ENCODE results near the gene ADCY10. TPM values are rescaled to one million over a fixed set of nuclear protein-coding genes. Genes with fewer than 3 reads are reported as not detected.
A peak's percentile ranks its signal among the peaks of the same experiment; 100 is the strongest.

ADCY10 gene
- total RNA-seq, 1 experiment from 2014 or later = 0.20 TPM

- TF ChIP-seq, protein P1, sequence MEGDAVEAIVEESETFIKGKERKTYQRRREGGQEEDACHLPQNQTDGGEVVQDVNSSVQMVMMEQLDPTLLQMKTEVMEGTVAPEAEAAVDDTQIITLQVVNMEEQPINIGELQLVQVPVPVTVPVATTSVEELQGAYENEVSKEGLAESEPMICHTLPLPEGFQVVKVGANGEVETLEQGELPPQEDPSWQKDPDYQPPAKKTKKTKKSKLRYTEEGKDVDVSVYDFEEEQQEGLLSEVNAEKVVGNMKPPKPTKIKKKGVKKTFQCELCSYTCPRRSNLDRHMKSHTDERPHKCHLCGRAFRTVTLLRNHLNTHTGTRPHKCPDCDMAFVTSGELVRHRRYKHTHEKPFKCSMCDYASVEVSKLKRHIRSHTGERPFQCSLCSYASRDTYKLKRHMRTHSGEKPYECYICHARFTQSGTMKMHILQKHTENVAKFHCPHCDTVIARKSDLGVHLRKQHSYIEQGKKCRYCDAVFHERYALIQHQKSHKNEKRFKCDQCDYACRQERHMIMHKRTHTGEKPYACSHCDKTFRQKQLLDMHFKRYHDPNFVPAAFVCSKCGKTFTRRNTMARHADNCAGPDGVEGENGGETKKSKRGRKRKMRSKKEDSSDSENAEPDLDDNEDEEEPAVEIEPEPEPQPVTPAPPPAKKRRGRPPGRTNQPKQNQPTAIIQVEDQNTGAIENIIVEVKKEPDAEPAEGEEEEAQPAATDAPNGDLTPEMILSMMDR (conservative IDR thresholded peaks at IDR 0.05) = no peak
- Histone ChIP-seq H4K20me1 (ENCODE audit: control insufficient read depth, insufficient read depth, insufficient read length) (no peaks in the 10 kb centered on the region), H4K5ac (ENCODE audit: insufficient read length, low read depth, low read length) (no peak overlapping the region), H3K14ac (ENCODE audit: insufficient read depth, low read length) (no peak overlapping the region), H3K9ac (ENCODE audit: extremely low read depth, insufficient read length, low read length) (no peak overlapping the region), H3K23ac (ENCODE audit: insufficient read length, low read depth, low read length) (no peak overlapping the region), H3K4me1 (ENCODE audit: insufficient read depth, low read length) (no peaks in the 10 kb centered on the region; the same call in 1 of the 2 replicates), H2BK5ac (ENCODE audit: insufficient read length, low read length) (no peak overlapping the region), H4K8ac (replicated peaks; ENCODE audit: insufficient read length, low read depth, low read length) (no peak overlapping the region), H2BK15ac (ENCODE audit: low read depth, low read length) (no peak overlapping the region), H3T11ph (ENCODE audit: low read length) (no peak overlapping the region), H2AFZ (ENCODE audit: low read length) (no peak overlapping the region), H3K27me3 (ENCODE audit: insufficient read depth, low read length) (no peaks in the 10 kb centered on the region), H3K4ac (ENCODE audit: low read depth, low read length) (no peak overlapping the region), H3K27ac (ENCODE audit: insufficient read length, low read depth, low read length) (no peak overlapping the region), H3K4me2 (ENCODE audit: insufficient read depth, insufficient read length, low read length) (no peak overlapping the region), H3K9me3 (ENCODE audit: control insufficient read depth, low read depth, low read length) (peaks cover 7% of the 10 kb centered on the region), H2AK5ac (ENCODE audit: insufficient read length, low read length) (no peak overlapping the region), H2BK12ac (ENCODE audit: insufficient read length, low read depth, low read length) (no peak overlapping the region), H3K79me2 (ENCODE audit: insufficient read depth, low read length) (no peaks in the 10 kb centered on the region), H2BK120ac (ENCODE audit: low read depth, low read length, poor library complexity, severe bottlenecking) (no peak overlapping the region), H3K56ac (ENCODE audit: insufficient read length, low read depth, low read length) (no peak overlapping the region), H3K18ac (ENCODE audit: insufficient read length, low read depth, low read length) (no peak overlapping the region), H2BK20ac (ENCODE audit: low read depth, low read length, poor library complexity, severe bottlenecking) (no peak overlapping the region), H3K23me2 (ENCODE audit: insufficient read length, low read depth, low read length, poor library complexity, severe bottlenecking) (no peaks in the 10 kb centered on the region), H4K91ac (ENCODE audit: insufficient read length, low read depth, low read length) (no peak overlapping the region), H3K79me1 (ENCODE audit: insufficient read depth, low read depth, low read length, poor library complexity, severe bottlenecking) (no peaks in the 10 kb centered on the region)
- peaks cover 0 to 13% (median 6%) of the 10 kb centered on the region in 3 experiments; a peak in 6 of 7 replicates for H3K36me3 Mint-ChIP-seq (ENCODE audit: insufficient read depth in 1 of 3, low read depth in 3 of 3)
- no CpG with 5 or more reads among the region's 4 CpGs for WGBS (ENCODE audit: extremely low coverage, insufficient read length, low lambda C conversion rate)
- peak overlapping the region in 1 of 3 experiments; percentile 4; a peak in 2 of 7 replicates for H3K27ac Mint-ChIP-seq
- H3K9me3 Mint-ChIP-seq = peaks cover 7 to 12% of the 10 kb centered on the region in 2 experiments
- no peaks in the 10 kb centered on the region for H3K27me3 Mint-ChIP-seq (ENCODE audit: low read depth)
- no peak overlapping the region for H3K4me3 Mint-ChIP-seq
- H3K4me1 Mint-ChIP-seq = peaks cover 16 to 17% of the 10 kb centered on the region in 2 experiments
- no peak for DNase-seq
Observed at GRCh38 chr1:167904652-167905130, 9.2 kb downstream of the ADCY10 start.

Measured in H9 (cell line).